ENCODE results near the gene FDXACB1. TPM values are rescaled to one million over a fixed set of nuclear protein-coding genes. Genes with fewer than 3 reads are reported as not detected.

FDXACB1 gene
- polyA plus RNA-seq, 1 experiment, result 0.81 TPM

- no peak for DNase-seq (ENCODE audit: low read depth)
- peak overlapping the region; percentile 85 for H3K4me3 ChIP-seq (ENCODE audit: low read depth, low read length)
- ChIA-PET CTCF (interaction anchor here (0.6 to 2.2 kb wide), 15 partner anchors 9 to 266 kb away, joined by 3 to 11 read pairs (median 4); partner anchors contain the start of gene CFAP68), POLR2A (no interaction called here)
- H3K27me3 ChIP-seq (ENCODE audit: control insufficient read depth, insufficient read depth, low read length), result no peaks in the 10 kb centered on the region
- H3K36me3 ChIP-seq (ENCODE audit: control insufficient read depth, insufficient read depth, low read length), result peaks cover 3% of the 10 kb centered on the region
- TF ChIP-seq, protein P1, sequence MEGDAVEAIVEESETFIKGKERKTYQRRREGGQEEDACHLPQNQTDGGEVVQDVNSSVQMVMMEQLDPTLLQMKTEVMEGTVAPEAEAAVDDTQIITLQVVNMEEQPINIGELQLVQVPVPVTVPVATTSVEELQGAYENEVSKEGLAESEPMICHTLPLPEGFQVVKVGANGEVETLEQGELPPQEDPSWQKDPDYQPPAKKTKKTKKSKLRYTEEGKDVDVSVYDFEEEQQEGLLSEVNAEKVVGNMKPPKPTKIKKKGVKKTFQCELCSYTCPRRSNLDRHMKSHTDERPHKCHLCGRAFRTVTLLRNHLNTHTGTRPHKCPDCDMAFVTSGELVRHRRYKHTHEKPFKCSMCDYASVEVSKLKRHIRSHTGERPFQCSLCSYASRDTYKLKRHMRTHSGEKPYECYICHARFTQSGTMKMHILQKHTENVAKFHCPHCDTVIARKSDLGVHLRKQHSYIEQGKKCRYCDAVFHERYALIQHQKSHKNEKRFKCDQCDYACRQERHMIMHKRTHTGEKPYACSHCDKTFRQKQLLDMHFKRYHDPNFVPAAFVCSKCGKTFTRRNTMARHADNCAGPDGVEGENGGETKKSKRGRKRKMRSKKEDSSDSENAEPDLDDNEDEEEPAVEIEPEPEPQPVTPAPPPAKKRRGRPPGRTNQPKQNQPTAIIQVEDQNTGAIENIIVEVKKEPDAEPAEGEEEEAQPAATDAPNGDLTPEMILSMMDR (IDR thresholded peaks at IDR 0.05; ENCODE audit: insufficient read depth, low read depth, low read length), result no peak
These were observed 8.5 kb downstream of the FDXACB1 start for GRCh38 chr11:111870522-111870885.

GRCh38 chr11:111870113-111870512 lies 8.9 kb downstream of the FDXACB1 start:
- no peak for DNase-seq (ENCODE audit: low read depth)
- ChIA-PET POLR2A (no interaction called here), CTCF (interaction anchor here (0.6 to 2.2 kb wide), 11 partner anchors 9 to 265 kb away, joined by 3 to 9 read pairs (median 4); partner anchors contain the start of gene CFAP68)
- H3K36me3 ChIP-seq (ENCODE audit: control insufficient read depth, insufficient read depth, low read length), result peaks cover 3% of the 10 kb centered on the region
- no peaks in the 10 kb centered on the region for H3K27me3 ChIP-seq (ENCODE audit: control insufficient read depth, insufficient read depth, low read length)
- no peak overlapping the region for H3K4me3 ChIP-seq (ENCODE audit: low read depth, low read length)
- TF ChIP-seq, protein P1 (IDR thresholded peaks at IDR 0.05; ENCODE audit: insufficient read depth, low read depth, low read length), result no peak

DNA sequence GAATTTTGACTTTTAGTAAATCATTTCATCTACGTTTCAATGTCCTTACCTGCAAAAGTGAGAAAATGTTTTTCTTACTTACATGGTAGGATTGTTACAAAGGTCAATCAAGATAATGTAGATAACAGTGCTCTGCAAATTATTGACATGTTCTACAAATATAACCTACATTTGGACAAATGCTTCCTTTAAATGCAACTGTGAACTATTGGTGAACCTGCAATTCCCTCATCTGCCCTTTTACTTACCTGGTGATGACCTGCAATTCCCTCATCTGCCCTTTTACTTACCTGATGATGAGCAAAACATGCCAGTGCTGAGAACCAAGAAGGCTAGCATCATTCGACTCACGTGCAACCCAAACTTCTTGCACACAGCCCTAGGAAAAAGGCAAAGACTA lies 18.7 kb downstream of the FDXACB1 start:
- DNase-seq (ENCODE audit: low read depth), result no peak
- H3K4me3 ChIP-seq (ENCODE audit: low read depth, low read length), result no peak overlapping the region
- TF ChIP-seq, protein P1 (IDR thresholded peaks at IDR 0.05; ENCODE audit: insufficient read depth, low read depth, low read length), result no peak
- CTCF ChIA-PET, result interaction anchor here (1.0 to 2.8 kb wide), 3 partner anchors 8 to 18 kb away, joined by 3 to 9 read pairs (median 3); partner anchors contain the start of gene ALG9
- H3K27me3 ChIP-seq (ENCODE audit: control insufficient read depth, insufficient read depth, low read length), result no peaks in the 10 kb centered on the region
- H3K36me3 ChIP-seq (ENCODE audit: control insufficient read depth, insufficient read depth, low read length), result no peaks in the 10 kb centered on the region
- POLR2A ChIA-PET, result no interaction called here

DNA sequence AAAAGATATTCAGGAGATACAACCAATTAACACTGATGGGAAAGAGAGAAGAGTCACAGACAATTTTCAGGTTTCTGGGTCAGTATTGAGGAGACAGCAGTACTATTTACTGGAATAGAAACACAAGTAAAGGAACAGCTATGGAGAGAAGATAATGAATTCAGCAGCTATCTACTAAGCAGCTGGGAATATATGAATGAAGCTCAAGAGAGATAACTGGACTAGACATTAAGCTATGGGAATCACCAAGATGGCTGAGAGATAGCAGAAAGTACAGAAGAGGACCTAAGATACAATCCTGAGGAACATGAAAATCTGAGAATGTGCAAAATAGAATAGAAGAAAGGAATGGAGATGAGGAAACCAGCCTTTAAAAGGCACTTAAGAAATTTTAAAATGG lies 23.5 kb downstream of the FDXACB1 start:
- H3K27me3 ChIP-seq (ENCODE audit: control insufficient read depth, insufficient read depth, low read length), result no peaks in the 10 kb centered on the region
- no peak for DNase-seq (ENCODE audit: low read depth)
- TF ChIP-seq, protein P1 (IDR thresholded peaks at IDR 0.05; ENCODE audit: insufficient read depth, low read depth, low read length), result no peak
- ChIA-PET POLR2A (no interaction called here), CTCF (interaction anchor here (1.3 kb wide), 1 partner anchor 14 kb away, joined by 3 read pairs; no protein-coding TSS in a partner anchor)
- peaks cover 4% of the 10 kb centered on the region; the same call in 1 of the 2 replicates for H3K36me3 ChIP-seq (ENCODE audit: control insufficient read depth, insufficient read depth, low read length)
- H3K4me3 ChIP-seq (ENCODE audit: low read depth, low read length), result no peak overlapping the region

GRCh38 chr11:111852103-111852502 lies 26.9 kb downstream of the FDXACB1 start:
- H3K4me3 ChIP-seq (ENCODE audit: low read depth, low read length), result no peak overlapping the region
- TF ChIP-seq, protein P1 (IDR thresholded peaks at IDR 0.05; ENCODE audit: insufficient read depth, low read depth, low read length), result no peak
- ChIA-PET CTCF (interaction anchor here (0.6 to 2.1 kb wide), 8 partner anchors 8 to 399 kb away, joined by 3 to 7 read pairs (median 3); partner anchors contain the start of gene ALG9), POLR2A (no interaction called here)
- no peaks in the 10 kb centered on the region for H3K27me3 ChIP-seq (ENCODE audit: control insufficient read depth, insufficient read depth, low read length)
- peaks cover 4% of the 10 kb centered on the region for H3K36me3 ChIP-seq (ENCODE audit: control insufficient read depth, insufficient read depth, low read length)
- DNase-seq (ENCODE audit: low read depth), result no peak
